DMS 273 (cell line): ENCODE results near the gene BTBD6.

ENCODE experiments used
- DNase-seq: peaks from one replicate; lab custom pipeline; 2025; ENCODE audit not compliant: unreplicated experiment; lab: John Stamatoyannopoulos, UW

BTBD6 gene

GRCh38 chr14:105229099-105229655, 19.2 kb upstream of the BTBD6 start:
- DNase-seq: no peak

GRCh38 chr14:105240811-105241576, 7.3 kb upstream of the BTBD6 start:
- DNase-seq: no peak

- DNase-seq: no peak
Observed at GRCh38 chr14:105241641-105242040, 6.7 kb upstream of the BTBD6 start.

GRCh38 chr14:105244334-105244733, 4.0 kb upstream of the BTBD6 start:
- DNase-seq: no peak

- DNase-seq: no peak
Observed at GRCh38 chr14:105247026-105247425, 1.3 kb upstream of the BTBD6 start.

GRCh38 chr14:105247715-105248367, 492 bp upstream of the BTBD6 start:
- no peak for DNase-seq

GRCh38 chr14:105249182-105250007, 1.1 kb downstream of the BTBD6 start:
- DNase-seq: no peak

GRCh38 chr14:105250008-105250366, 1.7 kb downstream of the BTBD6 start:
- no peak for DNase-seq

GRCh38 chr14:105250986-105251385, 2.7 kb downstream of the BTBD6 start:
- peak; percentile 27 for DNase-seq

GRCh38 chr14:105251920-105252319, 3.6 kb downstream of the BTBD6 start:
- no peak for DNase-seq

- DNase-seq: no peak
Observed at GRCh38 chr14:105252552-105253328, 4.4 kb downstream of the BTBD6 start.

GRCh38 chr14:105253329-105253682, 5.0 kb downstream of the BTBD6 start:
- no peak for DNase-seq

- DNase-seq: peak; percentile 40
Observed at GRCh38 chr14:105255021-105255507, 6.7 kb downstream of the BTBD6 start.

- no peak for DNase-seq
Observed at GRCh38 chr14:105256292-105256960, 8.1 kb downstream of the BTBD6 start.

GRCh38 chr14:105257464-105257863, 9.1 kb downstream of the BTBD6 start:
- no peak for DNase-seq

GRCh38 chr14:105258846-105259245, 10.5 kb downstream of the BTBD6 start:
- DNase-seq: no peak

GRCh38 chr14:105260959-105261358, 12.6 kb downstream of the BTBD6 start:
- DNase-seq: peak; percentile 42

GRCh38 chr14:105261781-105262180, 13.4 kb downstream of the BTBD6 start:
- no peak for DNase-seq

- DNase-seq: no peak
Observed at GRCh38 chr14:105267820-105268548, 19.7 kb downstream of the BTBD6 start.
